GM18520 (cell line): ENCODE measurements around the gene PPP1CC.
"Not testable (repeated sequence)": the region's sequence is repeated elsewhere in the genome, so short reads cannot be mapped to it uniquely, and the experiment has no call there.

Experiments
- ATAC-seq: cut with Tn5 transposase; IDR thresholded peaks from one replicate; pipeline ENCODE4 v1.9.1; 2021; ENCODE audit not compliant: unreplicated experiment

PPP1CC gene

GRCh38 chr12:110742718-110743570, at the start of gene PPP1CC:
Gene PPP1CC, minus strand, starts transcription at chr12:110742891. Its CDS starts 184 bp downstream, at chr12:110742707.
- peak; percentile 59 for ATAC-seq

DNA sequence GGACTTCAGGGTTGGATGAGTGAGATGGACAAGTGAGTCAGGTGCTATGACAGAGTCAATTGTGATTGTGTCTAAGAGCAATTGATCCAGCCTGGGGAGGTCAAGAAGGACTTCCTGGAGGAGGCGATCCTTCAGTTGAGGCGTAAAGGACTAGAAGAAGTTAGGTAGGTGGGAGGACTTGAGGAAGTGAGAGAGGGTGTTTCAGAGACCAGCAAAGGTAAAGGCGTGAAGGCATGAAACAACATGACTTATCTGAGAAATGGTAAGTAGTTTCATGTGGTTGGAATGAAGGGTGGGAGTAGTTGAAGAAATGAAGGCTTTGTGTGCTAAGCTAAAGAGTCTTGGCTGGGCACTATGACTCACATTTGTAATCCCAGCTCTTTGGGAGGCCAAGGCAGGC, 48.9 kb upstream of the PPP1CC start:
- ATAC-seq = no peak

- ATAC-seq = no peak
Measured at GRCh38 chr12:110790301-110790700, 47.6 kb upstream of the PPP1CC start.

- no peak for ATAC-seq
Measured at GRCh38 chr12:110786012-110786411, 43.3 kb upstream of the PPP1CC start.

DNA sequence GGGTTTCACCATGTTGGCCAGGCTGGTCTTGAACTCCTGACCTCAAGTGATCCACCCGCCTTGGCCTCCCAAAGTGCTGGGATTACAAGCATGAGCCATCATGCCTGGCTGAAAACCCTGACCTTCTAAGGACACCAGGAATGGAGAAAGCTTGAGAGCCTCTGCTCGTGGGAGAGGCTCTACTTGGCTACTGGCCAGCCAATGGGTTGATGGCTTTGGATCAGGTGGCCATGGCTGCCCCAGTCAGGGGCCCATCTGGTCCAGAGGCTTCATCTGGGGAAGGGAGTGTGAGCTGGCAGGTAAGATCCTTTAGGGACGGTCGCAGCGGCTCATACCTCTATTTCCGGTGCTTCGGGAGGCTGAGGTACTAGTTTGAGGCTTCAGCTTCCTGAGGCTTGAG, 42.5 kb upstream of the PPP1CC start:
- ATAC-seq = no peak

GRCh38 chr12:110782922-110783321, 40.2 kb upstream of the PPP1CC start:
- no peak for ATAC-seq

- no peak for ATAC-seq
Measured at GRCh38 chr12:110782094-110782493, 39.4 kb upstream of the PPP1CC start.

GRCh38 chr12:110780448-110780847, 37.8 kb upstream of the PPP1CC start:
- ATAC-seq = no peak

DNA sequence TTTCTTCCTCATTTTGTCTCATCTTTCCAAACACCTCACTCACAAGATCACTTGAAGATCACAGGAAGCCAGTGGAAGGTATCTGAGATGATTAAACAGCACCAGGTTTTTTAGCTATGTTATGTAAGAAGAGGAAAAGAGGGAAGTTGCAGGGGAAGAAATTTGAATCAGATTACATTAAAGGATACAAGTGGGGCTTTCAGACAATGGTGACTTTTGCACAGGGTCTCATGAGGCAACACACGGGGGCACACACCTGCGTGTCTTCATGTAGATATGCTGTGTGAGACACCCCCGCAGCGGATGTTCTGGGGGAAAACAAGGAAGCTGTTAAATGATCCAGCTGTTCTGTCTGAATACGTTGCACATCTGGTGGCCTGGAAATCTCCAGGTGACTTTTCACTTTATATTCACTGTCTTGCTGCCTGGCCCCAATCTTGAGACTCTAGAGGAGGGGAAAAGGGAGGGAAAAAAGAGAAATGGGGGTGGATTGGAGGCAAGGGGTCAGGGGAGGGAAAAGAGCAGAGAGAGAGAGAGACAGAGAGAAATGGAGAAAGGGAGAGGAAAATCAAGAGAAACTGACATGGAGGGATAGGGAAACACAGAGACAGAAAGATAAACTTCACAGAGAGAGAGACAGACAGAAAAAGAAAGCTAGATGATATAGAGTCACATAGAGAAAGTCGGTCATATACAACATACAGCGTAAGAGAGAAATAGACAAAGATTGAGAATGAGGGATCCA, 36.3 kb upstream of the PPP1CC start:
- no peak for ATAC-seq

DNA sequence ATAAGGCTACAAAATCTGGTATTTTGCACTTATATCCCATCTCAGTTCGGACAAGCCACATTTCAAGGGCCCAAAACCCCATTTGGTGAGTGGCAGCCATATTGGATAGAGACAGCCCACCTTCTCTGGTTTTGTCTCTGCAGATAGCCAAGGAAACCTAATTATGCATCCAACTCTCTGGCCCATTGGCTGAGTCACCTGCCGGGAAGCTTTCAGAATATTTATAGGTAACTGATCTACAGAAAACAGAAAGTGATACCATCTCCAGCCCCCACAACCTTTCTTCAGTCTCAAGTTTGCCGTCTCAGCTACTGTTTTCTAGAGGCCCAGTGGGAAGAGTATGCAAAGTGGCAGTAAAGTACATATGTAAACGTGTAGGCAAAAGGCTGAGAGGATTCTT, 33.7 kb upstream of the PPP1CC start:
- ATAC-seq = peak; percentile 90

DNA sequence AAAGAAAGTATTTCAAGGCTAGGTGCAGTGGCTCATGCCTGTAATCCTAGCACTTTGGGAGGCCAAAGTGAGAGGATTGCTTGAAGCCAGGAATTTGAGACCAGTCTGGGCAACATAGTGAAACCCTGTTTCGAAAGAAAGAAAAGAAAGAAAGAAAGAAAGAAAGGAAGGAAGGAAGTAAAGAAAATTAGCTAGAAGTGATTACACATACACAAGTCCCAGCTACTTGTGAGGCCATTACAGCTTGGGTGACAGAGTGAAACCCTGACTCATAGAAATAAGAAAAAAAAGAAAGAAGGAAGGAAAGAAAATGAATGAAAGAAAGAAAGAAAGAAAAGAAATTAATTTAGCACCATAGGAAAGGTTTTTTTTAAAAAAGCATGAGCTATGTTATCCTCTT, 33.3 kb upstream of the PPP1CC start:
- no peak for ATAC-seq

DNA sequence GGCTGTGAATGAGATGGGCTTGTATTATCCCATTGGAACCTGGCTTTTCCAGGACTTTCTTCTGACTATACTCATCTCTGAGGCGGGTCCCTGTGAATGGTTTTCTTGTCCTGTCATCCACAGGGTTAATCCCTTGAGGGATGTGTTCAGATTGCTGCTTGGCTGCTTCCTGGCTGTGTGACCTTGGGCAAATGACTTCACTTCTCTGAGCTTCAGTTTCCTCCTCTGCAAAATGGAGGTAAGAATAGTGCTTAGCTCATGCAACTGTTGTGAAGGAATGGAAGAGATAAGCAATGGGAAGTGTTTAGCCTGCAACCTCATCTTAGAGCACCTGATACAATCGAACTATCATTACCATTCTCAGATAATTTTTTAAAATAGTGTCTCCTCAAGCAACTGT, 32.1 kb upstream of the PPP1CC start:
- ATAC-seq = no peak

- ATAC-seq = no peak
Measured at GRCh38 chr12:110768960-110769359, 26.3 kb upstream of the PPP1CC start.

DNA sequence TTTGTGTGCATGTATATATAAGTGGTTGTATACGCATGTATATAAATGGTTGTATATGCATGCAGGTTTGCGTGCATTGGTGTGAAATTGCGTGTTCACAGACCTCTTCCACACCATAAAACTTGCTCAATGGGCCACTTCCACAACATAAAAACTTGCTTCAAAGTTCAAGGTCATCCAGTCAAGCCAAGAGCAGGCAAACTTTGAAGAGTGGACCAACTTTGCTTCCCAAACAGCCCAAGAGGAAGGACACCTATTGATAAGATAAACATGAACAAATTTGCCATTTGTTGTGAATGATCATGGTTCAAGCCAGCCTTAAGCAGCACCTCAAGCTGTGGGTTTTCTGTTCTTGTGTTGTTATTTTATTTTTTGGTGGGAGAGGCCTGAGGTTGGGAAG, 25.2 kb upstream of the PPP1CC start:
- no peak for ATAC-seq

GRCh38 chr12:110766311-110767154, 23.8 kb upstream of the PPP1CC start:
- no peak for ATAC-seq

DNA sequence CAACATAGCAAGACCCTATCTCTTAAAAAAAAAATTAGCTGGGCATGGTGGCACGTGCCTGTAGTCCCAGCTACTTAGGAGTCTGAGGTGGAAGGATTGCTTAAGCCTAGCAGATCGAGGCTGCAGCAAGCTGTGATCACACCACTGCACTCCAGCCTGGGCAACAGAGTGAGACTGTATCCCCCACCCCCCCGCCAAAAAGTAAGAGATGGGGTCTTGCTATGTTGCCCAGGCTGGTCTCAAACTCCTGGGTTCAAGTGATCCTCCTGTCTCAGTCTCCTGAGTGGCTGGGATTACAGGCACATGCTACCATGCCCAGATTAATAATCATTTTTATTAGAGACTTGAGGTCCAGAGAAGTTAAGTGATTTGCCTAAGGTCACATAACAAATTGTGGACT, 22.9 kb upstream of the PPP1CC start:
- ATAC-seq = not testable (repeated sequence)

- no peak for ATAC-seq
Measured at GRCh38 chr12:110765111-110765510, 22.4 kb upstream of the PPP1CC start.

DNA sequence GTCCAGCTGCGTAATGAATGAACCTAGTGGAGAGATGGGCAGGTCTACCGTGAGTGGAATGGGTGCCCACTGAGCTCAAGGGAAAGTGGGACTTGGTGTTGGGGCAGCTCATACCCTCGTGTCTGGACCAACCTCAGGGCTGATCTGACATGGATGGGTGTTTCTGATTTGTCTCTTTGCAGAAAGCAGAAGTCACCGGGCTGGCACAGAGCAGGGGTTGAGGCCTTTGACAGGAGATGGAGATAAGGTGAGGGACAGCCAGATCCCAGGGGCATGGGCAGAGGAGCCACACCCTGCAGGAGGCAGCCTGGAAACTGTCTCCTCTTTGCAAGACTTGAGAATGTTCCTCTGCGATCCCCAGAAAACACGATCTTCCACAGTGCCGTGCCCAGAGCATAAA, 20.9 kb upstream of the PPP1CC start:
- ATAC-seq = no peak

DNA sequence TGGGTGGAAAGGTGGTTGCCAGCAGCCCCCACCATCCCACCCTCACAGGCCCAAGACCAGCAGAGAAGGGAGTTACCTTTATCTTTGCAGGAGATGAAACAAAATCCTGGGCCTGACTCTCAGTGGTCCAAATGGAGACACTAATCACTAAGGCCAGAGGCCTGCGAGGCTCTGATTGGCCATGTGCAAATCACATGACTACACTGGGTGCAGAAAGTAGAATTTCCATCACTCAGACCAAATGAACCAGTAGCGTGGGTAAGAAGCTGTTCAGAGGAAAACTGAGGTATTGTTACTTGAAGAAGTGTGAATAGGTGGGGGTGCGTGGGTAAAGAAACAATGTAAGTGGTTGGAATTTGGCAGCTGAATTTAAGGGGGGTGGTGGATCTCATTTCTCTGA, 20.2 kb upstream of the PPP1CC start:
- no peak for ATAC-seq

DNA sequence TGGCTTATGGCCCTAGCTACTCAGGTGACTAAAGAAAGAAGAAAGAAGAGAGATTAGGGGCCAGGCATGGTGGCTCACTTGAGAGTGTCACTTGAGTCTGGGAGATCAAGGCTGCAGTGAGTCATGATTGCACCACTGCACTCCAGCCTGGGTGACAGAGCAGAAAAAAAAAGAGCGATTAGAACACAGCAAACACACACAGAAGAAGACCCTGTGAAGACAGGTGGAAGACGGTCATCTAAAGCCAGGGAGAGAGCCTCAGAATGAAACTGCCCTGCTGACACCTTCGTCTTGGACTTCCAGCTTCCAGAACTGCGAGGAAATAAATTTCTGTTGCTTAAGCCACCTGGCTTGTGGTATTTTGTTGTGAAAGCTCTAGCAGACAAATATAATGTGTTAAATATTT, 17.5 kb upstream of the PPP1CC start:
- no peak for ATAC-seq

- ATAC-seq = no peak
Measured at GRCh38 chr12:110758922-110759321, 16.2 kb upstream of the PPP1CC start.
